ENCODE measurements around the gene C11orf91. TPM values are rescaled to one million over a fixed set of nuclear protein-coding genes. Genes with fewer than 3 reads are reported as not detected.

Gene C11orf91
- total and polyA plus RNA-seq, 4 donors = not detected

GRCh38 chr11:33668951-33669596, 31.6 kb downstream of the C11orf91 start:
- Histone ChIP-seq H3K4me1 (ENCODE audit: control insufficient read depth in 4 of 4, insufficient read depth in 4 of 4, low read length in 3 of 4) (no peaks in the 10 kb centered on the region), H3K27me3 (ENCODE audit: control insufficient read depth in 4 of 4, insufficient read depth in 4 of 4, low read length in 3 of 4) (no peaks in the 10 kb centered on the region), H3K36me3 (ENCODE audit: control insufficient read depth in 4 of 4, insufficient read depth in 3 of 4, low read depth in 1 of 4, low read length in 3 of 4) (no peaks in the 10 kb centered on the region), H3K27ac (ENCODE audit: low read depth in 1 of 2, low read length in 2 of 2) (no peak overlapping the region), H3K9me3 (ENCODE audit: control insufficient read depth in 4 of 4, low read length in 3 of 4) (no peaks in the 10 kb centered on the region), H3K4me3 (ENCODE audit: low read depth in 1 of 3, low read length in 3 of 3) (no peak overlapping the region), H3K9ac (ENCODE audit: low read depth in 1 of 2, low read length in 2 of 2) (no peak overlapping the region)
- 95% methylated on average over 6 of the region's 6 CpGs for WGBS
- no peak for DNase-seq (ENCODE audit: low spot score)
- TF ChIP-seq NR2F2 (IDR thresholded peaks at IDR 0.05) (no peak), HNF4G (IDR thresholded peaks at IDR 0.05) (no peak), CTCF (IDR thresholded peaks at IDR 0.05; ENCODE audit: low read depth, low read length, missing input control) (no peak), RXRA (IDR thresholded peaks at IDR 0.05) (no peak), FOXA2 (IDR thresholded peaks at IDR 0.05) (no peak), REST (IDR thresholded peaks at IDR 0.05) (no peak), ZBTB33 (IDR thresholded peaks at IDR 0.05) (no peak), GABPA (IDR thresholded peaks at IDR 0.05 in 1 of 2, conservative IDR thresholded peaks at IDR 0.05 in 1 of 2) (no peak), JUND (IDR thresholded peaks at IDR 0.05) (no peak), YY1 (IDR thresholded peaks at IDR 0.05) (no peak), MAX (IDR thresholded peaks at IDR 0.05) (no peak)

GRCh38 chr11:33668468-33668825, 32.2 kb downstream of the C11orf91 start:
- DNase-seq (ENCODE audit: low spot score) = no peak
- Histone ChIP-seq H3K4me3 (ENCODE audit: low read depth in 1 of 3, low read length in 3 of 3) (no peak overlapping the region), H3K4me1 (ENCODE audit: control insufficient read depth in 4 of 4, insufficient read depth in 4 of 4, low read length in 3 of 4) (no peaks in the 10 kb centered on the region), H3K27me3 (ENCODE audit: control insufficient read depth in 4 of 4, insufficient read depth in 4 of 4, low read length in 3 of 4) (no peaks in the 10 kb centered on the region), H3K9ac (ENCODE audit: low read depth in 1 of 2, low read length in 2 of 2) (no peak overlapping the region), H3K9me3 (ENCODE audit: control insufficient read depth in 4 of 4, low read length in 3 of 4) (no peaks in the 10 kb centered on the region), H3K27ac (ENCODE audit: low read depth in 1 of 2, low read length in 2 of 2) (no peak overlapping the region), H3K36me3 (ENCODE audit: control insufficient read depth in 4 of 4, insufficient read depth in 3 of 4, low read depth in 1 of 4, low read length in 3 of 4) (no peaks in the 10 kb centered on the region)
- WGBS = 93% methylated on average over 6 of the region's 6 CpGs
- TF ChIP-seq MAX (IDR thresholded peaks at IDR 0.05) (no peak), CTCF (IDR thresholded peaks at IDR 0.05; ENCODE audit: low read depth, low read length, missing input control) (no peak), YY1 (IDR thresholded peaks at IDR 0.05) (no peak), ATF3 (IDR thresholded peaks at IDR 0.05) (no peak), TAF1 (conservative IDR thresholded peaks at IDR 0.05) (no peak), NR2F2 (IDR thresholded peaks at IDR 0.05) (no peak), HNF4A (conservative IDR thresholded peaks at IDR 0.05) (no peak), FOXA1 (IDR thresholded peaks at IDR 0.05) (no peak), HNF4G (IDR thresholded peaks at IDR 0.05) (no peak), FOXA2 (IDR thresholded peaks at IDR 0.05) (no peak), ZBTB33 (IDR thresholded peaks at IDR 0.05) (no peak), SP1 (IDR thresholded peaks at IDR 0.05) (no peak), GABPA (IDR thresholded peaks at IDR 0.05 in 1 of 2, conservative IDR thresholded peaks at IDR 0.05 in 1 of 2) (no peak)

Data from liver (tissue), 9 donors.